ENCODE measurements around the gene RIC1.

- TF ChIP-seq POLR2A (IDR thresholded peaks at IDR 0.05) (no peak), CTCF (IDR thresholded peaks at IDR 0.05) (no peak)
These were observed 19.7 kb upstream of the RIC1 start for GRCh38 chr9:5609226-5609596.
